Measurements from ENCODE around the gene PTPRU. TPM values are rescaled to one million over a fixed set of nuclear protein-coding genes. Genes with fewer than 3 reads are reported as not detected.

The PTPRU gene
- total RNA-seq, 1 donor from 2014 or later, result 83.9 TPM

GRCh38 chr1:29238620-29239002 is 2.3 kb downstream of the PTPRU start:
- no peak for DNase-seq (ENCODE audit: low spot score)
- intact Hi-C loops (cut with DNase I), result loop anchor here (5.0 to 10.0 kb wide), 2 partner anchors 1146 to 1469 kb away; no protein-coding TSS in a partner anchor
- ATAC-seq, result peak; percentile 1

DNA sequence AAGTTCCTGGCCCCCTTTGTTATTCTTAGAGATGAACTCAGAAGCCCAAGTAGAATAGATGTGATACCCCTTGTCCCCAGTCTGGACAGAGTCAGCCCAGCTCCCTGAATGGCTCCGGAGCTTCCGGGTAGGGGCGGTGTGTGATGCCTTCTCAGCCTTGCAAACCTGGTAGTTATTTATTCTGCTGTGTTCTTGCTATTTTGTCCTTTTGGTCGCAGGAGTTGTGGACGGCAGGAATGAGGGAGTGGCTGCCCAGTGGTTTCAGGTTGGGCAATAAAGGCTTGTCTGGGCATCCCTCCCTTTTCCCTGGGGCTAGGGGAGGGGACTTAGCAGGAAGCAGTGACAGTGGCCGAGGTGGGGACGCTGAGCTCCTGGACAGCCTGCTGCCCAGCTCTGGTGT is 2.8 kb downstream of the PTPRU start:
- no peak for DNase-seq (ENCODE audit: low spot score)
- intact Hi-C loops (cut with DNase I), result loop anchor here (5.0 to 10.0 kb wide), 2 partner anchors 1146 to 1468 kb away; no protein-coding TSS in a partner anchor
- ATAC-seq, result no peak

DNA sequence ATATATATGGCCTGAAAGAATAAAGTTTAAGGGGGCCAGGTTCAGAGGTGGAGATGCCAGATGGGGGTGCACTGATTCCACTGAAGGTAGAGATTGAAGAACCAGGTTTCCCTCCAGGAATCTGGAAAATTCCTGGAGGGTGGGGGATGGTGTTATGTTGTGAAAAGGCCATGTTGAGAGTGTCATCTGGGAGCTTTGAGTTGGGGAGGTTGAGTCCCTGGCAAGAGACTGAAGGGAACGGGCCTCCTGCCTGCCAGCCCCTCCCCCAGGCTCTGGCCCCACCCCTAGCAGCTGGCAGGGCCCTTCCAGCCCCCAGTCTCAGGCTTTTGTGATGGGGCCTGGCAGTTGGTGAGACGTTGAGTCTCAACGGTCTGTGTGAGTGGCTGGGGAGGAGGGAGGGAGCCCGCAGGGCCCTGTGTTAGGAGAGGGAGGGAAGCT is 4.1 kb downstream of the PTPRU start:
- intact Hi-C loops (cut with DNase I), result loop anchor here (10.0 kb wide), 1 partner anchor 84 kb away; no protein-coding TSS in a partner anchor
- no peak for ATAC-seq
- no peak for DNase-seq (ENCODE audit: low spot score)

- ATAC-seq, result no peak
- no peak for DNase-seq (ENCODE audit: low spot score)
- intact Hi-C loops (cut with DNase I), result loop anchor here (10.0 kb wide), 1 partner anchor 84 kb away; no protein-coding TSS in a partner anchor
Observed at GRCh38 chr1:29240986-29241385, 4.7 kb downstream of the PTPRU start.

DNA sequence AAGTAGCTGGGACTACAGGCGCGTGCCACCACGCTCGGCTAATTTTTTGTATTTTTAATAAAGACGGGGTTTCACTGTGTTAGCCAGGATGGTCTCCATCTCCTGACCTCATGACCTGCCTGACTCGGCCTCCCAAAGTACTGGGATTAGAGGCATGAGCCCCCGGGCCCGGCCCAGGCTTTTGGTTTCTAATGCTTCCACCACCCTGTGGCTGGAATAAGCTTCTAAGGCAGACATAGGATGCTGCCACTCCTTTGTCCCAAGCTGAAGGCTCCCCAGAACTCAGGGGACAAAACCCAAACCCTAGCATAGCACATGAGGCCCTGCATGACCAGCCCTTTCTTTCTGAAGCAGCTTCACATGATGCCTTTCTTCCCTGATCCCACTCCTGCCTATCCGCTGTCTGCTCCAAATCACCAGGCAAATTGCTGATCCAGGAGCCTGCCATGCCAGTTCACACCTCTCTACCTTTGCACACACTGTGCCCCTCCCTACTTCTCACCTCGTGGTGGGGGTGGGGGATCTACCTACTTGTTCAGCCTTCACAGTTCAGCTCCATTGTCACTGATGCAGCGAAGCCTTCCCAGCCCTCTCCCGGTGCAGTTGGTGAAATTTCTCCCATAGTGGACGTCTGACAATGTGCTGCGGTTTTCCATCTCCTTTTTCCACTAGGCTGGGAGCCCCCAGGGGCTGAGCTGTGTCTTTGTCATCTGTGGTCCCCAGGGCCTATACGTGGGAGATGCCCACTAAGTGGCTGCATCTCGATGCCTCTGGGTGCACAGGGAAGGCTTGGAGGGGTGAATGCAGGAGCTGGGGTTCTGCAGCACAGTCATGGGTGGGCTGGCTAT is 6.9 kb downstream of the PTPRU start:
- ATAC-seq (no peak), DNase-seq (ENCODE audit: low spot score) (no peak)
- intact Hi-C loops (cut with DNase I), result loop anchor here (10.0 kb wide), 1 partner anchor 82 kb away; no protein-coding TSS in a partner anchor

- intact Hi-C loops (cut with DNase I), result loop anchor here (10.0 kb wide), 1 partner anchor 81 kb away; no protein-coding TSS in a partner anchor
- ATAC-seq (no peak), DNase-seq (ENCODE audit: low spot score) (no peak)
Observed at GRCh38 chr1:29243871-29244200, 7.5 kb downstream of the PTPRU start.

GRCh38 chr1:29245261-29245660 is 8.9 kb downstream of the PTPRU start:
- intact Hi-C loops (cut with DNase I), result loop anchor here (10.0 kb wide), 1 partner anchor 80 kb away; no protein-coding TSS in a partner anchor
- DNase-seq (ENCODE audit: low spot score), result no peak
- no peak for ATAC-seq

DNA sequence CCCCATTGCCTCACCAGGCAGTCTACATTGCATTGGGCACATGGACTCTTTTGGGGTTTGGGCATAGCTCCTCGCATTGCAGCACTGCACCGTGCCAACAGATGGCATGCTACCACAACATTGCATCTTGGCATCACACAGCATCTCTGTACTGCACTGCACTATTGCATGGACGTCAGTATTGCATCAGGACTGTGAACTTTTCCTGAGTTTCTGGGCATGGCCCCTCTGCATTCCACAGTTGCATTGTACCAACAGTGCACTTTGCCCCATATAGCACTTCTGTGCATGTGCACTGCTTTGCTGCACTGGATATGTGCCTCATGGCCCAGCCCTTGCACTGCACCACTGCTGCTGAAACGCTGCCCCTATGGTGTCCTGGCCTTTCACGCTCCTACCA is 9.6 kb downstream of the PTPRU start:
- intact Hi-C loops (cut with DNase I), result loop anchor here (10.0 kb wide), 1 partner anchor 79 kb away; no protein-coding TSS in a partner anchor
- peak; percentile 61 for ATAC-seq
- no peak for DNase-seq (ENCODE audit: low spot score)

- no peak for ATAC-seq
- intact Hi-C loops (cut with DNase I), result loop anchor here (10.0 kb wide), 1 partner anchor 78 kb away; no protein-coding TSS in a partner anchor
- DNase-seq (ENCODE audit: low spot score), result no peak
Observed at GRCh38 chr1:29247044-29247443, 10.7 kb downstream of the PTPRU start.

- intact Hi-C loops (cut with DNase I), result loop anchor here (10.0 kb wide), 1 partner anchor 77 kb away; no protein-coding TSS in a partner anchor
- ATAC-seq (no peak), DNase-seq (ENCODE audit: low spot score) (no peak)
Observed at GRCh38 chr1:29247571-29248273, 11.4 kb downstream of the PTPRU start.

DNA sequence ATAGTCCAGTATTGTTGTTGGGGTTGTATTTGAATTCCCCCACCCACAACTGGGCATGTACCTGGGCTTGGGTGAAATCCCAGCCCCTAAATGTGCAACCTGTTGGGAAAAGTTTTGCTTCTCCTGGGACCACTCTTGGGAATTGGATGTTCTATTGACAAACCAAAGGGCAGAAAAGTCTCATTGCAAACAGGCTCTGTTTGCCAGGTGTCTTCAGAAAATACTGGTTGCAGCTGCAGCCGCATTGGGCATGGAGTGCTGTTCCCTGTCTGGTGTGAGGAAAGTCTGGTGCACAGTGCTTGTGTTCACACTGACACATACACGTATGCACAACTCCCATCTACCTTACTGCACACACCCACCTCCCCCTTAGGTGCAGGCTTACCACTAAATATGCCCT is 12.1 kb downstream of the PTPRU start:
- no peak for ATAC-seq
- intact Hi-C loops (cut with DNase I), result loop anchor here (10.0 kb wide), 1 partner anchor 76 kb away; no protein-coding TSS in a partner anchor
- no peak for DNase-seq (ENCODE audit: low spot score)

DNA sequence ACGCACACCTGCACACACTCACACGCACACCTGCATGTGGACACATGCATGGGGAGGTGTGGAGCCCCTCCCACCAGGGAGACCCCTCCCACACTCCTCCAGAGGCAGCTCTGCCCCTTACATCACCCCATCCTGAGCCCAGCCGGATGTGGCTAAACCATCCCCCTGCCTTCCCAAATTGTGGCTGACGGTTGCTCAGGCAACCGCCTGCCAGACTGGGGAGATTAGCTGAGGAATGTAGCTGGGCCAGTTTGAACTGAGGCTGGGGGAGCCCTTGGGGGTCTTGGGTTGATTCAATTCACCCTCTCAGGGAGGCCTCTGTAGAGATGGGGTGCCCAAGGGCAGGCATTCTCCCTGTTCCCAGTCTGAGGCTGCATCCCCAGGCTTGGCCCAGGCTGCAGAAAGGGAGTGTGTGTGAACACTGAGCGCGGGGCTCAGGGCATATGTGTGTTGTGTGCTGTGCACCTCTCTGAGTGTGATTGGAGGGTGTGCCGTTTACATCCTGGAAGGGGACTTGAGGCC is 12.9 kb downstream of the PTPRU start:
- no peak for DNase-seq (ENCODE audit: low spot score)
- intact Hi-C loops (cut with DNase I), result loop anchor here (10.0 kb wide), 1 partner anchor 76 kb away; no protein-coding TSS in a partner anchor
- ATAC-seq, result no peak

GRCh38 chr1:29249951-29250581 is 13.7 kb downstream of the PTPRU start:
- intact Hi-C loops (cut with DNase I), result loop anchor here (2.0 to 10.0 kb wide), 2 partner anchors 45 to 75 kb away; no protein-coding TSS in a partner anchor
- ATAC-seq, result no peak
- no peak for DNase-seq (ENCODE audit: low spot score)

DNA sequence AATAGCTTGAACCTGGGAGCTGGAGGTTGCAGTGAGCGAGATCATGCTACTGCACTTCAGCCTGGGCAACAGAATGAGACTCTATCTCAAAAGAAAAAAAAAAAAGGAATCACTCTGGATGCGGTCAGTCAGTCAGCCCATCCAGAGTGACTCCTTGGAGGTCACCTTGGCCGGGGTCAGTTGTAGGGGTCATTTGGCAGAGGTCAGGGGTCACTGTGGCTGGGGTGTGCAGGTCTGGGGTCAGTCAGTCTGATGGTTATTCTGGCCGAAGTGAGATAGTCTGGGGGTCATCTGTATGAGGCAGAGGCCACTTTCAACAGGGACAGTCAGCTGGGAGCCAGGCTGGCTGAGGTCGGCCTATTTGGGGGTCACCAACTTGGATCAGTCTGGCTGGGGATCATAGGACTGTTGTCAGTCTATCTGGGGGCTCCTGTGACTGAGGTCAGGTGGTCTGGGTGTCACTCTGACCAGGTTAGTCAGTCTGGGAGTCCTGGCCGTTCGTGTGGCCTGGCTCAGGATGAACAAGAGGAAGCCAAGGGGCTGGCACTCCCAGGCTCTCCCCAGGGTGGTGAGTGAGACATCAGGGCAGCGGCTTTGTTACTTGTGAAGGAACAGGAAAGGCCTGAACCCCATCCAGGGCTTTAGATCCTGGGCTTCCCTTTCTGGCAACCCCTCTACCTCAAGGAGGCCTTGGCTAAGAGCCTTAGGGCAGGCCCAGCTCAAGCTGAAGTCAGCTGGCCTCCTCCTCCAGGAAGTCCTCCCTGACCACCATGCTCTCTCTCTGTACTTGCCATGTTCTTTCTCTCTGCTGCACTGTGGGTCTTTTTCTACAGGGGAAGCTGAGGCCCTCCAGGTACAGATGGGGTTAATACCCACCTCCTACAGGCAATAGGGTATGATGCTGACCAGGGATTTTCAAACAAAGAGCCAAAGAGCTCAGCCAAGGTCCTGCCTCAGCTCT is 15.1 kb downstream of the PTPRU start:
- no peak for ATAC-seq
- intact Hi-C loops (cut with DNase I), result loop anchor here (2.0 kb wide), 1 partner anchor 43 kb away; no protein-coding TSS in a partner anchor
- DNase-seq (ENCODE audit: low spot score), result no peak

GRCh38 chr1:29253180-29253579 is 16.9 kb downstream of the PTPRU start:
- ATAC-seq (no peak), DNase-seq (ENCODE audit: low spot score) (no peak)
- intact Hi-C loops (cut with DNase I), result no loop called here

DNA sequence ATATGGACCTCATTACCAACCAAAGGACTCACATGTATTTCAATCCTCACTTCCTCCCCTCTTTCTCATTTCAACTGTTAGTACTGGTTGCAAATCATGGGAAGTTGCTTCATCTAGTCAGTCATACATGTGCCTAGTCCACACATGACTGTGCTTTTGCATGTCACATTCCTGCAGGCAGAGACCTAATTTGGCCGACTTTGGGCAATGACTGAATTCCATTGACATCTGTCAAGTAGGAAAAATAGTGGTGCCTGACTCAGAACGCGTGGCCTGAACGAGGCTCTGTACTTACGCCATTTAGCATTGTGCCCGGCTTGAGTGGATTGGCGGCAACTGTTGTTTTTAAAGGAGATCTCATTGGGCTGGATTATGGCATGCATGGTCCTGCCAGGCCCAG is 18.0 kb downstream of the PTPRU start:
- intact Hi-C loops (cut with DNase I), result no loop called here
- ATAC-seq (no peak), DNase-seq (ENCODE audit: low spot score) (no peak)

DNA sequence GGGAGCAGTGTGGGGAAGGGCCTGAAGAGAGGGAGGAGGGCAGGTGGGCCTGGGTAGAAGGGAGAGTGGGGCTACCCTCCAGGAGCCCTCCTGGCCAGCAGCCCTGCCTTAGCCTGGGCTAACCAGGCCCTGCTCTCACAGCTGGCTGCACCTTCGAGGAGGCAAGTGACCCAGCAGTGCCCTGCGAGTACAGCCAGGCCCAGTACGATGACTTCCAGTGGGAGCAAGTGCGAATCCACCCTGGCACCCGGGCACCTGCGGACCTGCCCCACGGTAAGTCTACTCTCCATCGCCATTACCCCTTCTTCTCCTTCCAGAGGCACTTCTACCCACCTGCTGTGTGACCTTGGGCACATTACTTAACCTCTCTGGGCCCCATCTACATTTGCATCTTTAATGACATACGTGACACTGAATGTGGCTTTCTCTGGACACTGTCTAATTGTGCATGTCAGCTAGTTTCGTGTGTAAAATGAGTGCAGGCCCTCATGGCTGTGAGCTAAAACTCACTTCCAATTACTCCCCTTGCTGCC is 18.9 kb downstream of the PTPRU start:
- intact Hi-C loops (cut with DNase I), result no loop called here
- no peak for DNase-seq (ENCODE audit: low spot score)
- no peak for ATAC-seq

All from sciatic nerve (tissue), 2 donors.